Esophagus muscularis mucosa (tissue), 3 donors: ENCODE measurements around the gene PTPRU.

Experiments used
- CTCF ChIP-seq, 3 experiments: fragments of 200-600 bp in 2 of 3; fragments of 450-650 bp in 1 of 3; sonication (generic) in 2 of 3; IDR thresholded peaks; one replicate each; pipeline ENCODE4 v1.5.1; 2017 to 2019; ENCODE audit warnings: antibody characterized with exemption in 3 of 3, mild to moderate bottlenecking in 2 of 3, moderate library complexity in 1 of 3
- POLR2AphosphoS5 ChIP-seq, 2 donors: sonication (generic); formaldehyde crosslinking; IDR thresholded peaks; one replicate each; pipeline ENCODE4 v1.6.1; 2017; ENCODE audit warnings: antibody characterized with exemption in 2 of 2

DNA sequence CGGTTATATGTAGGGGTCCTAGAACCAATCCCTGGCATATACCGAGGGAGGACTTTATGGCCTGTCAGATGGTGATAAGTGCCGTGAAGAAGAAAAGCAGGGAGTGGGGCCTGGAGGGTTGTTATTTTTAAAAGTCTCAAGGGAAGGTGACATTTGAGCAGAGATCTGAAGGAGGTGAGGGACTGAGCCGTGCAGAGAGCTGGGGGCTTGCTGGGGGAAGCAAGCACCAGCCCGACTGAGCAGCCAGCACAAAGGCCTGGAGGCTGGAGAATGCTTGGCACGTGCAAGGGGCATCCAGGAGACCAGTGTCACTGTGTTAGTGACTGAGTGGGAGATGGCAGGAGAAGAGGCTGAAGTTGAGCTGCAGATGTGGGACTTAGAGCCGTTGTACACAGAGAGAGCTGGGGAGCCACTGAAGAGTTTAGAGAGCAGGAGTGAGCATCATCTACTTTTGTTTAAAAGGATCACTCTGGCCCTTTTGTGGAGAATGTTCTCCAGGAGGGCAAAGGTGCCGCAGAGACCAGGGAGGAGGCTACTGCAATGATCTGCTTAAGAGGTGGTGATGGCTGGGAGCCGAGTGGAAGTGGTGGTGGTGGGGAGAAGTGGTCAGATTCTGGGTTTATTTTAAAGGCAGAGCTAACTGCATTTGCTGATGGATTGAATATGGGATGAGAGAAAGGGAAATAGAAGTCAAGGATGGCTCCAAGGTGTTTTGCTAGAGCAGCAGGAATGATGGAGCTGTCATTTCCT, 31.2 kb downstream of the PTPRU start:
- TF ChIP-seq CTCF (IDR thresholded peaks at IDR 0.05) (no peak), POLR2AphosphoS5 (IDR thresholded peaks at IDR 0.05) (no peak)
